Keratinocyte (primary cell): ENCODE results near the gene CCSER1. TPM values are rescaled to one million over a fixed set of nuclear protein-coding genes. Genes with fewer than 3 reads are reported as not detected.

Source experiments
- DNase-seq: peaks from one replicate; pipeline ENCODE4 v3.0.0-alpha.2; 2011; ENCODE audit warnings: low read depth, missing footprints, low spot score
- FAIRE-seq: peaks from 2 replicates; lab custom pipeline; 2011; peaks lifted over from hg19 to GRCh38; lab: Jason Lieb, UNC
- H2AFZ ChIP-seq: 2 replicates; pipeline ENCODE4 v1.6.0; 2012; ENCODE audit warnings: low read length, control low read depth, inconsistent platforms; ENCODE audit not compliant: control insufficient read depth
- H3K27ac ChIP-seq: 2 replicates; pipeline ENCODE4 v1.5.1; 2011; ENCODE audit warnings: low read length; ENCODE audit not compliant: control insufficient read depth, insufficient read depth
- H3K27me3 ChIP-seq: 3 replicates; pipeline ENCODE4 v1.6.0; 2011; ENCODE audit warnings: low read length; ENCODE audit not compliant: control insufficient read depth, insufficient read depth; ENCODE audit errors: extremely low read depth
- H3K36me3 ChIP-seq, 2 experiments: 2 replicates in 1 of 2; 3 replicates in 1 of 2; pipeline ENCODE4 v1.5.1; 2011; ENCODE audit warnings: low read length in 2 of 2, mild to moderate bottlenecking in 1 of 2; ENCODE audit not compliant: control insufficient read depth in 2 of 2, insufficient read depth in 2 of 2; ENCODE audit errors: extremely low read depth in 1 of 2
- H3K4me1 ChIP-seq: 3 replicates; pipeline ENCODE4 v1.5.1; 2011; ENCODE audit warnings: low read length; ENCODE audit not compliant: control insufficient read depth, insufficient read depth; ENCODE audit errors: extremely low read depth
- H3K4me2 ChIP-seq: 3 replicates; pipeline ENCODE4 v1.6.0; 2011; ENCODE audit warnings: low read depth, low read length; ENCODE audit not compliant: control insufficient read depth, insufficient read depth; ENCODE audit errors: extremely low read depth
- H3K4me3 ChIP-seq, 3 experiments: fragments of 200-600 bp in 1 of 3; sonication (generic) in 1 of 3; 2 replicates in 2 of 3; 3 replicates in 1 of 3; pipeline ENCODE4 v1.5.1; 2011 to 2016; ENCODE audit warnings: low read length in 3 of 3, mild to moderate bottlenecking in 3 of 3, control low read depth in 2 of 3, inconsistent platforms in 1 of 3, low read depth in 1 of 3, mixed read lengths in 1 of 3, mixed run types in 1 of 3, moderate library complexity in 1 of 3; ENCODE audit not compliant: control insufficient read depth in 2 of 3, insufficient read depth in 2 of 3; ENCODE audit errors: extremely low read depth in 1 of 3
- H3K79me2 ChIP-seq: 2 replicates; pipeline ENCODE4 v1.6.0; 2012; ENCODE audit warnings: low read length; ENCODE audit not compliant: control insufficient read depth, insufficient read depth
- H3K9ac ChIP-seq: 3 replicates; pipeline ENCODE4 v1.6.0; 2011; ENCODE audit warnings: low read length; ENCODE audit not compliant: control insufficient read depth, insufficient read depth; ENCODE audit errors: extremely low read depth
- H3K9me1 ChIP-seq: 3 replicates; pipeline ENCODE4 v1.6.0; 2011; ENCODE audit warnings: low read length; ENCODE audit not compliant: control insufficient read depth, insufficient read depth; ENCODE audit errors: extremely low read depth
- H3K9me3 ChIP-seq: 2 replicates; pipeline ENCODE4 v1.5.1; 2012; ENCODE audit warnings: low read depth, low read length; ENCODE audit not compliant: control insufficient read depth
- H4K20me1 ChIP-seq: 3 replicates; pipeline ENCODE4 v1.6.0; 2011; ENCODE audit warnings: low read length; ENCODE audit not compliant: control insufficient read depth, insufficient read depth; ENCODE audit errors: extremely low read depth
- EZH2 ChIP-seq: IDR thresholded peaks from one replicate; pipeline ENCODE4 v1.6.1; 2012; ENCODE audit warnings: inconsistent platforms, mild to moderate bottlenecking, low read length, moderate library complexity
- dilution Hi-C: fragments of 300-500 bp; cut with MboI; formaldehyde crosslinking; loops from one replicate; pipeline ENCODE4 v1.7.0; 2020; ENCODE audit warnings: low sequenced_read_pairs; ENCODE audit not compliant: extremely low pct_ligation_motif_present
- polyA plus RNA-seq, 5 experiments: library from polyadenylated mRNA; depleted of rRNA in 3 of 5; stranded (reverse) in 3 of 5; stranded (forward) in 1 of 5; unstranded in 1 of 5; fragments of >200 nt; gene quantifications; 1 replicate in 1 of 5; 2 replicates in 3 of 5; 3 replicates in 1 of 5; pipeline versions ENCODE4 v1.2.1 to v1.2.3, GENCODE V29; 2011 to 2012; ENCODE audit warnings: missing spikeins in 2 of 5, low read depth in 1 of 5, low replicate concordance in 1 of 5
- TF ChIP-seq, protein P1 (sequence below), 3 experiments: IDR thresholded peaks in 1 of 3; conservative IDR thresholded peaks in 1 of 3; optimal IDR thresholded peaks in 1 of 3; 2 replicates in 2 of 3; 3 replicates in 1 of 3; pipeline versions ENCODE3 to v1.5.1; 2011; ENCODE audit warnings: low read length in 3 of 3, mild to moderate bottlenecking in 3 of 3, moderate library complexity in 2 of 3, control low read depth in 1 of 3, inconsistent platforms in 1 of 3; ENCODE audit not compliant: insufficient read depth in 2 of 3; ENCODE audit errors: extremely low read depth in 1 of 3

Gene CCSER1
- polyA plus RNA-seq, 1 donor (not counting 4 experiments of a cell fraction or from before 2014, with no cell fraction given): 1.2 TPM

DNA sequence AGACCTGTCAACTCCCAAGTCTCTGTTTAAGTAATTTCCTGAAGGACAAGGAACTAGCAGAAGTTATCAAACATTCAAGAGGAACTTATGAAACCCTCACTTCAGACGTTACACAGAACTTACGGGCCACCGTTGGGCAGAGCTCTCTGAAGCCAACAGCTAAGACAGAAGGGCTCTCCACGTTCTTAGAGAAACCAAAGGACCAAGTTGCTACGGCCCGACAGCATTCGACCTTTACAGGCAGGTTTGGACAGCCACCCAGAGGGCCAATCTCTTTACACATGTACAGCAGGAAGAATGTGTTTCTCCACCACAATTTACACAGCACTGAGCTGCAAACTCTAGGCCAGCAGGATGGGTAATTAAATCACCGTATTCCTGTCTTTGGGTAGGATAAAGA, 1471.5 kb downstream of the CCSER1 start:
- Histone ChIP-seq H3K9ac (no peak overlapping the region), H3K27ac (no peak overlapping the region), H3K4me1 (no peaks in the 10 kb centered on the region), H3K4me2 (no peak overlapping the region), H2AFZ (no peak overlapping the region), H3K4me3 (no peak overlapping the region), H3K9me1 (no peaks in the 10 kb centered on the region), H3K36me3 (no peaks in the 10 kb centered on the region), H3K79me2 (no peaks in the 10 kb centered on the region), H3K27me3 (no peaks in the 10 kb centered on the region), H4K20me1 (no peaks in the 10 kb centered on the region), H3K9me3 (no peaks in the 10 kb centered on the region)
- TF ChIP-seq EZH2: no peak
- TF ChIP-seq, protein P1, sequence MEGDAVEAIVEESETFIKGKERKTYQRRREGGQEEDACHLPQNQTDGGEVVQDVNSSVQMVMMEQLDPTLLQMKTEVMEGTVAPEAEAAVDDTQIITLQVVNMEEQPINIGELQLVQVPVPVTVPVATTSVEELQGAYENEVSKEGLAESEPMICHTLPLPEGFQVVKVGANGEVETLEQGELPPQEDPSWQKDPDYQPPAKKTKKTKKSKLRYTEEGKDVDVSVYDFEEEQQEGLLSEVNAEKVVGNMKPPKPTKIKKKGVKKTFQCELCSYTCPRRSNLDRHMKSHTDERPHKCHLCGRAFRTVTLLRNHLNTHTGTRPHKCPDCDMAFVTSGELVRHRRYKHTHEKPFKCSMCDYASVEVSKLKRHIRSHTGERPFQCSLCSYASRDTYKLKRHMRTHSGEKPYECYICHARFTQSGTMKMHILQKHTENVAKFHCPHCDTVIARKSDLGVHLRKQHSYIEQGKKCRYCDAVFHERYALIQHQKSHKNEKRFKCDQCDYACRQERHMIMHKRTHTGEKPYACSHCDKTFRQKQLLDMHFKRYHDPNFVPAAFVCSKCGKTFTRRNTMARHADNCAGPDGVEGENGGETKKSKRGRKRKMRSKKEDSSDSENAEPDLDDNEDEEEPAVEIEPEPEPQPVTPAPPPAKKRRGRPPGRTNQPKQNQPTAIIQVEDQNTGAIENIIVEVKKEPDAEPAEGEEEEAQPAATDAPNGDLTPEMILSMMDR (optimal IDR thresholded peaks at IDR 0.05 in 1 of 3, IDR thresholded peaks at IDR 0.05 in 1 of 3, conservative IDR thresholded peaks at IDR 0.05 in 1 of 3; ENCODE audit: extremely low read depth in 1 of 3, insufficient read depth in 2 of 3, low read length in 3 of 3): no peak
- DNase-seq (no peak), FAIRE-seq (no peak)
- dilution Hi-C loops: no loop called here

DNA sequence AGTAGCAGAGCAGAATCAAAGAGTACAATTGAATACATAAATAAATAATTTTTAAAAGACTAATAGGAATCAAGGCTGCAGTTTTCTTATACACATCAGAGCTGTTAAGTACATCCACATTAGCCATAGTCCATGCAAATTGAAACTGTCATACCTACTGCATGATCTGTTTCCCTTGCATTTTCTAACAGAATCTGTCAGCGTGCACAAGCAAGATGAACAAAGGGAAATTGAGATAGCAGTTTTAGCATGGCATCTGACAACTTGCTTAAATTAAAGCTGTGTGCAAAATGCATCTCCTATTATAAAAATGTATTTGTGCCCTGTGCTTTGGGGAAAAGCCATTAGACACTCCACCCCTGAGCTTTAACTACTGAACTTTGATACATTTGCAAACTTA, 1473.1 kb downstream of the CCSER1 start:
- Histone ChIP-seq H3K9ac (no peak overlapping the region), H3K9me1 (no peaks in the 10 kb centered on the region), H3K36me3 (no peaks in the 10 kb centered on the region), H3K4me2 (no peak overlapping the region), H3K4me1 (no peaks in the 10 kb centered on the region), H4K20me1 (no peaks in the 10 kb centered on the region), H2AFZ (no peak overlapping the region), H3K27me3 (no peaks in the 10 kb centered on the region), H3K9me3 (no peaks in the 10 kb centered on the region), H3K4me3 (no peak overlapping the region), H3K27ac (no peak overlapping the region), H3K79me2 (no peaks in the 10 kb centered on the region)
- TF ChIP-seq, protein P1 (optimal IDR thresholded peaks at IDR 0.05 in 1 of 3, IDR thresholded peaks at IDR 0.05 in 1 of 3, conservative IDR thresholded peaks at IDR 0.05 in 1 of 3; ENCODE audit: extremely low read depth in 1 of 3, insufficient read depth in 2 of 3, low read length in 3 of 3): no peak
- no peak for TF ChIP-seq EZH2
- FAIRE-seq: no peak
- DNase-seq: no peak
- dilution Hi-C loops: no loop called here
